Skeletal muscle cell (primary cell): ENCODE data around the gene NEU1.
"Not testable (repeated sequence)": the region's sequence is repeated elsewhere in the genome, so short reads cannot be mapped to it uniquely, and the experiment has no call there.

Source experiments
- DNase-seq: peaks from one replicate; pipeline ENCODE4 v3.0.0-alpha.2; 2010; ENCODE audit warnings: low read depth
- H3K4me3 ChIP-seq: 2 replicates; pipeline ENCODE4 v1.5.1; 2011; ENCODE audit warnings: low read depth, mild to moderate bottlenecking, control low read depth, low read length, moderate library complexity

Gene NEU1

DNA sequence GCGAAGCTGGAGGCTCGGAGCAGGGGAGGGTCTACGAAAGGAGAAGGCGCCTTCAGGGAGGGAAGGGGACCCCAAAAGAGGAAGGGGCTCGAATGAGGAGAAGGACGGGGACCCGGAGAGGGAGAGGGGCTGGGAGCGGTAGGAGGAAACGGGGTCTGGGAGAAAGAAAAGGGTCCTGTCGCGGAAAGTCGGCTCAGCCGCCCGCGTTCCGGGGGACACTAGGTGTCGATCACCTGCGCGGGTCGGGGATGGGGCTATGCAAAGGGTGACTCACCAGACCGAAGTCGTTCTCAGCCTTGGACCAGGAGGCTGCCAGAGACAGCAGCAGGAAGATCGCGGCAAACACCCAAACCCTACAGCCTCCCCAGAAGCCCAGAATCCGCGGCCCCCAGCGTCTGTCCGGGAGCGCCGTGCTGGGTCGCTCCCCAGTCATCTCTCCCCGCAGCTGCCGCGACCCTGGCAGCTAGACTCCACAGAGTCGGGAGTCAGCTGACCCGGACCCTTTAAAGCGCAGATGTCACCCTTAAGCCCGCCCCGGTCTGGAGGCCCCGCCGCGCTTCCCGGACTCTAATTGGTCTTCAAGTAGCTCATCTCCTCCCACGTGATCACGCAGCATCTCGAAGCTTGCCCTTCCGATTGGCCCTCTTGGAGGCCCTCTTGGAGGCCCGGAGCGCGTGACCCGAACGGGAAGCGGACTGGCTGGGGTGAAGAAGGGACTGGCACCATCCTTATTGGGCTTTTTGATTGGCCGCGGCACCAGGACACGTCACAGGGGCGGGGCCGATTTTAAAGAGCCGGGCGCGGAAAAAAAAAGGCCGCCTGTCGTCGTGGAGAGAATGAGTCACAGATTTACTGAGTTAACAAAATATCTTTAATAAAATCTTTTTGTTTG lies at the start of gene NEU1:
Gene NEU1 (minus strand): TSS at position 478 of the 892 bp plus-strand sequence. CDS start 45 bp downstream, at position 433.
- DNase-seq = peak; percentile 100

DNA sequence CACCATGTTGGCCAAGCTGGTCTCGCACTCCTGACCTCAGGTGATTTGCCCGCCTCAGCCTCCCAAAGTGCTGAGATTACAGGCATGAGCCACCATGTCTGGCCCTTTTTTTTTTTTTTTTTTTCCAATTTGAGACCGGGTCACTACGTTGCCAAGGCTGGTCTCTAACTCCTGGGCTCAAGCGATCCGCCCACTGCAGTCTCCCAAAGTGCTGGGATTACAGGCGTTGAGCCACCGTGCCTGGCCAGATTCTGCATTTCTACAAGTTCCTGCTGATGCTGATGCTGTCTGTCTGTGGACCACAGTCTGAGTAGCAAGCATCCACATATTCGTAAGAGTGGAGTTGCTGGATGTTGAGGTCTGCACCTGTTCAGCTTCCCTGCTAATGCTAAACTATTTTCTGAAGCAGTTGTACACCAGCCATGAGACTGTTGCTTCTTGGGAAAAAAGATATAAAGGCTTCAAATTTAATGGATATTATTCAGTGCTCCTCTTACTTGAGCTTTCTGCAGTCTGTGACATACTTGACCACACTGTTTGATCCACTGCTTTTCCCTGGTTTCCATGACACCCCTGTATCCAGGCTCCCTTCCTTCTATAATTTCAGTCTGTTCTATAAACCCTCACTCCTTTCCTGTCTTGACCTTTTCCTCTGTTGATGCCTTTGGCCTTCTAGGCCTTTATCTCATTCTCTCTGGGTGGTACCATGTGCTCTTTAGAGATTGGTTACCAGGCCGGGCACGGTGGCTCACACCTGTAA lies 49.4 kb upstream of the NEU1 start:
- no peak for DNase-seq
- no peak overlapping the region for H3K4me3 ChIP-seq

More for the DNA sequence above, at the start of gene NEU1:
- H3K4me3 ChIP-seq = peak within 1 kb of the TSS; percentile 75

DNA sequence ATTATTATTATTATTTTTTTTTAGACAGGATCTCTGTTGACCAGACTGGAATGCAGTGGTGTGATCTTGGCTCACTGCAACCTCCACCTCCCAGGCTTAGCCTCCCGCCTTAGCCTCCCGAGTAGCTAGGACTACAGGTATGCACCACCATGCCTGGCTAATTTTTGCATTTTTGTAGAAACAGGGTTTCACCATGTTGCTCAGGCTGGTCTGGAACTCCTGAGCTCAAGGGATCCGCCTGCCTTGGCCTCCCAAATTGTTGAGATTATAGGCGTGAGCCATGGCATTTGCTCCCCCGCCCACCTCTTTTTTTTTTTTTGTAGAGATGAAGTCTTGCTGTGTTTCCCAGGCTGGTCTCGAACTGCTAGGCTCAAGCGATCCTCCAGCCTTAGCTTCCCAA lies 46.7 kb upstream of the NEU1 start:
- H3K4me3 ChIP-seq, DNase-seq: not testable (repeated sequence)

DNA sequence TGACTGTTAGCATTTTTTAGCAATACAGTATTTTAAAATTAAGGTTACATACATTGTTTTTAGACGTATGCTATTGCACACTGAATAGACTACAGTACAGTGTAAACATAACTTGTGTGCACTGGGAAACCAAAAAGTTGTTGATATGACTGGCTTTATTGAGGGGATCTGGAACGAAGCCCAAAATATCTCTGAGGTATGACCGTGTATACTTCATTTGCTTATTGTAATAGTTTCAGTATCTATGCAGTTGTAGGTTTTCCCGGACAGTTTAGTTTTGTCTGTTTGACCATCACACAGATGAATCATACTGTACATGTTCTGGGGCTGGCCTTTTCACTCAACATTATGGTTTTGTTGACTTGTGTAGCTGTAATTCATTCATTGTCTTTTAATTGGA lies 46.2 kb upstream of the NEU1 start:
- H3K4me3 ChIP-seq = no peak overlapping the region
- DNase-seq = no peak

DNA sequence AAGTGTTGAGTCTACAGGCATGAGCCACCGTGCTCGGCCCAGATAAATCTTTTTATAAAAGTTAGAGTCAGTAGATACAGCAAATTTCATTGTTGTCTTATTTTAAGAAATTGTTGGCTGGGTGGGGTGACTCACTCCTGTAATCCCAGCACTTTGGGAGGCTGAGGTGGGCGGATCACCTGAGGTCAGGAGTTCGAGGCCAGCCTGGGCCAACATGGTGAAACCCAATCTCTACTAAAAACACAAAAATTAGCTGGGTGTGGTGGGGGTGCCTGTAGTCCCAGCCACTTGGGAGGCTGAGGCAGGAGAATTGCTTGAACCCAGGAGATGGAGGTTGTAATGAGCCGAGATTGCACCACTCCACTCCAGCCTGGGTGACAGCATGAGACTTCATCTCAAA lies 45.6 kb upstream of the NEU1 start:
- not testable (repeated sequence) for H3K4me3 ChIP-seq, DNase-seq

DNA sequence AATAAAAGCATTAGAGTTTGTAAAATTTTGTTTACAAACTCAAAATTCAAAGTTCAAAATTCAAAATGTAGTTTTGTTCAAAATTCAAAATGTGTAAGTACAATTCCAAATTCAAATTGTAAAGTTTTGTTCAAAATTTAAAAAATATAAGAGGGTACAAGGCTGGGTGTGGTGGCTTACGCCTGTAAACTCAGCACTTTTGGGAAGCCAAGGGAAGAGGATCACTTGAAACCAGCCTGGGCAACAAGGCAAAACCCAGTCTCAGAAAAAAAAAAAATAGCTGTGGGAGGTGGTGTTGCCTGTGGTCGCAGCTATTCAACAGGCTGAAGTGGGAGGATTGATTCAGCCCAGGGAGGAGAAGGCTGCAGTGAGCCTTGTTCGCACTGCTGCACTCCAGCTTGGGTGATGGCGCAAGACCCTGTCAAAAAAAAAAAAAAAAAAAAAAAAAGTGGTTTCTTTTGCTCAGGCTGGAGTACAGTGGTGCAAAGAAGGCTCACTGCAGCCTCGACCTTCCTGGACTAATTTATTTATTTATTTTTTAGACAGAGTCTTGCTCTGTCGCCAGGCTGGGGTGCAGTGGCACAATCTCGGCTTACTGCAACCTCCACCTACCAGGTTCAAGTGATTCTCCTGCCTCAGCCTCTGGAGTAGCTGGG lies 44.7 kb upstream of the NEU1 start:
- no peak overlapping the region for H3K4me3 ChIP-seq
- DNase-seq = peak; percentile 66

DNA sequence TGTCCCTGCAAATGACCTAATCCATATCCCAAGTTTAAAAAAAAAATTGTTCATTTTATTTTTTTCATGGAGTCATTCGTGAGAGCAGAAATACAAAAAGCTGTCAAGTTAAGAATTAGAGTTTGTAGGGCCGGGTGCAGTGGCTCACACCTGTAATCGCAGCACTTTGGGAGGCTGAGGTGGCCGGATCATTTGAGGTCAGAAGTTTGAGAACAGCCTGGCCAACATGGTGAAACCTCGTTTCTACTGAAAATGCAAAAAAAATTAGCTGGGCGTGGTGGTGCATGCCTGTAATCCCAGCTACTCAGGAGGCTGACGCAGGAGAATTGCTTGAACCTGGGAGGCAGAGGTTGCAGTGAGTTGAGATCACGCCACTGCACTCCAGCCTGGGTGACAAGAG lies 44.1 kb upstream of the NEU1 start:
- not testable (repeated sequence) for DNase-seq, H3K4me3 ChIP-seq

DNA sequence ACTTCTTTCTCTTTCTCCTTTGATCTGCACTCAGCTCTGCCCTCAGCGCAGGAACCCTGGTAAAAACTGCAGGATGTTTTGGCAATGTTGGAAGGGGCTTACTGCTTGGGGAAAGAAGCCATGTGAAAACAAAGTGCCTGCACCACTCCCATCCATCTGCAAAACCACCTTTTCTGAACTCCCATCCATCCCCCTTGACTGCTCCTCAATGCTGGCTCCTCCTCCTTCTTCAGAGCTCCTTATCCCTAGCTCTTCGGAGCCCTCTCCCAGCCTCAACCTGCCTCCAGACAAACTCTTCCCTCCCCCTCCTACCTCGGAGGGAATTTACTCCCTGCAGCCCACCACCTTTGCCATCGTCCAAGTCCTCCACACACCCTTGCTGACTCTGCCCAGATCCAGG lies 43.5 kb upstream of the NEU1 start:
- DNase-seq = no peak
- H3K4me3 ChIP-seq = no peak overlapping the region

DNA sequence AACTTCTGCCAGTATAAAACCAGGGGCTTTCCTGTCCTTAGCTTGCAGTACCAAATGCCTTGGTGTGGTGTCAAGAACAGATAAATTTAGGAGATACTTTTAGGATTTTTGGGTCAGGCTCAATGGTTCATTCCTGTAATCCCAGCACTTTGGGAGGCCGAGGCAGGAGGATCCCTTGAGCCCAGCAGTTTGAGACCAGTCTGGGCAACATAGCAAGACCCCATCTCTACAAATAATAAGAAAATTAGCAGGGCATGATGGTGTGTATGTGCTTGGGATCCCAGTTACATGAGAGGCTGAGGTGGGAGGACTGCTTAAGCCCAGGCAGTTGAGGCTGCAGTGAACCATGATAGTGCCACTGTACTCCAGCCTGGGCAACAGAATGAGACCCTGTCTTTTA lies 42.4 kb upstream of the NEU1 start:
- H3K4me3 ChIP-seq = no peak overlapping the region
- DNase-seq = no peak

DNA sequence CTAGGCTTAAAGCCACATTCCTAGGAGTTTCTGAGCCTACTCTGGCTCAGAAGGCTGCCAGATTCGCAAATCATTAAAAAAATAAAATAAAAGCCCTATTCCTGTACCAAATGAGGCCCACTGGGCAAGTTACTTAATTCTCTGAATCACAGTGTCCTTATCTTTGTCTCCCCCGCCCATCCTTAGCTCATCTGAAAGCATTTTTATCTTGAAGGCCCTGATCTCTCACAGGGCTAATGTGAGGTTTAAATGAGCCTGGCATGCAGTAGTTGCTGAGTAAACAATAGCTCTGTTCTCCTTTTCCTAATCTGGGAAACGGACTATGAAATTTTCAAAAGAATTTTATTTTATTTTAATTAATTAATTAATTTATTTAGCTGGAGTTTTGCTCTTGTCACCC lies 41.3 kb upstream of the NEU1 start:
- H3K4me3 ChIP-seq = no peak overlapping the region
- no peak for DNase-seq

DNA sequence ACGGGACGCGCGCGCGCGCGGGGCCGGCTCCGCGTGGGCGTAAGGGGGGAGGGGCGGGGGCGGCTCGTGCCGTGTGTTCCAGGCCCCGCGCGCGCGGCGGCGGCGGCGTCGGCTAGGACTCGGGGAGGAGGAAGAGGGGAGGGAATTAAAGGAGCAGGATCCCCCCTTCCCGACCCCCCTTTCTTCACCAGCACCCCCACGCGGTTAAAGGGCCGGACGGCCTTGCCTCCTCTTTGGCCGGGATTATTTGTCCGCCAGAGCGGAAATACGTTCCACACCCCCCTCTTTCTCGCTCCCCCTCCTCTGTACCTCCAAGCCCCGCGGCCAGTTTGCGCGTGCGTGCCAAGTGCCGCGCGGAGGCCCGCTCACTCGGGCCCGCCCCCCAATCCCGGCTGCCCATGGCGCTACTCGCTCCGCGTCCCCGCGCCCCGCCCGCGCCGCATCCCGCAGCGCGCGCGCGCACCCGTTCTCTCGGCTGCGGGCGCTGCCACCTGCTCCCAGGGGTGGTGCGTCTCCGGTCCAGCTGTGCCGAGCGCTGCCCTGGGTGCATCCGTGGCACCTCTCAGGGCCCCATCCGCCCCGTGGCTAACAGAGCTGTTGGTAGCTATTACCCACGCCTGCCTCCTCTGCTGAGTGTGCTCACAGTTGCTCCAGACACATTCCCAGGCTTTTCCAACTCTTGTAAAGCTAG lies 39.5 kb upstream of the NEU1 start, which contains the start of gene ZBTB12:
Gene ZBTB12 (minus strand): TSS at position 134 of the 691 bp plus-strand sequence. CDS start 781 bp downstream, outside the sequence.
- DNase-seq = peak; percentile 92
- H3K4me3 ChIP-seq = peak within 1 kb of the TSS; percentile 60

DNA sequence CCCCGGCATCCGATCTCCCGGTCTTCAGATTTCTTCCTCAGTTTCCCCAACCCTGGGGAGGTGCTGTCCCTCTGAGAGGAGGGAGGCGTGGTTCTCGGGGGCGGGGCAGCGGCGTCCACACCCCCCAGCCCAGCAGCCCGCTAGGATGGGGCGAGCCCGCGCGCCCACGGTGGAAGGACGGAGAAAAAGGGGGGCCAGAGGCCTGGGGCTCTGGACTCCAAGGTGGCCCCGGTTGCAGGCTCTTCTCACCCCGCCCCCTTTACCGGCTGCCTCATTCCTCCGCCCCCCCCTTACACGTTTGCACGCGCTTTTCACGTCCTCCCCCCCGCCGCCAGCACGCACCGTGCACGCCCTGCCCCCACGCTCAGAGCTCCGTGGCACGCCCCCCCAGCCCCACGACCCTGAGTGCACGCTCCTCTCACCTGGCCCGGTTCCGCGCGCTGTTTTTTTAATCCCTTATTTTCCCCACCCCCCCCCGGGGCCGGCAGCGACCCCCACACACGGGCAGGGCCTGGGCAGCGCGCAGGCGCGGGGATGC lies 38.9 kb upstream of the NEU1 start:
- no peak for DNase-seq
- H3K4me3 ChIP-seq = peak overlapping the region; percentile 60

DNA sequence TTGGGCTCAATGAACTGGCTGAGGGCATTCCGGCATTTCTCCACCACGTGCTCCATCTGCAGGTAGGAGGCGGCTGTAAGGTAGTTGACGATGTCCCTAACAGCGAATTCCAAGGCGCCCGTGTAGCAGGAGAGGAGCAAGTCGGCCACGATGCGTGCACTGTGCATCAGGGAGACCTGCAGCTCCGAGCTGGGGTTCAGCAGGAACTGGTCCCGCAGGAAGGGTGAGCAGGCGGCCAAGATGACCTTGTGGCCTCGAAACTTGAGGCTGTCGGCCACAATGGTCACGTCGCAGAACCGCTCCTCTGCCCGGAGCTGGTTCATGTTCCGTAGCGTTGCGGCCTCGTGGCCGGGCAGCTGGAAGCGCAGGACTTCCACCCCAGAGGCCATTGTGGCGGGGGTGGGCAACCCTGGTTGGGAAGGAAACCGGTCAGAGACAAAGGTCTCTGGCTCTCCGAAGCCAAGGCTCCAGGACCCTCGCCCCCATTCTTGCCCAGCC lies 38.3 kb upstream of the NEU1 start:
- H3K4me3 ChIP-seq = peak overlapping the region; percentile 60
- DNase-seq = no peak

DNA sequence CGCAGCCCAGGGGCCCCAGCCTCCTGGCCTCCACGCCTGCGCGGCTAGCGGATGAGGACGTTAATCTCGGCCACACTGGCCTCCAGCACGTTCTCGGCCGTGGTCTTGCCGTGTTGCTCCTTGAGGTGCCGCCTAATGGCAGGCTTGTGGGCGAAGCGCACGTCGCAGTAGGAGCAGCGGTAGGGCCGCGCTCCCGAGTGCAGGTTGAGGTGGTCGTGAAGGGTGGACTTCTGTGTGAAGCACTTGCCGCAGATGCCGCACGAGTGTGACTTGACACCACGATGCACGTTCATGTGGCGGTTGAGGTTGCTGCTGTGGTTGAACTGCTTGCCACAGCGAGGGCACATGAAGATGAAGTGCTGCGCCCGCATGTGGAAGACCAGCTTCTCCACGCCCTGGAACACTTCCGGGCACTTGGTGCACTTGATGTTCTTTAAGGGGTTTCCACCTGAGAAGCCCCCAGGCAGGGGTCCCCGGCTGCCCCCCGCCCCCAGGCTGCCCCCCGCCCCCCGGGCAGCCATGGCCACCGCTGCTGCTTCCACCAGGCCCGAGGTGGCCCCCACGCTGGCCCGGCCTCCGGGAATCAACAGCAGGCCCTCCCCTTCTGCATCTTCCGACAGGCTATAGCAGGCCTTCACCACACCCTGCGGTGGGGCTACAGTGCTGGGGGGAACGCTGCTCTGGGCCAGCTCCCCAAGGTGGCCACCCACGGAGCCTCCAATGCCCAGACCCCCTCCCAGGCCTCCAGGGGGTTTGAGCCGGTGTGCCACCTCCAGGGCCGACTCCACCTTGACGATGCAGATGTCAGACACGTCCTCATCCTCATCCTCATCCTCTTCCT lies 37.5 kb upstream of the NEU1 start:
- DNase-seq = no peak
- H3K4me3 ChIP-seq = no peak overlapping the region

DNA sequence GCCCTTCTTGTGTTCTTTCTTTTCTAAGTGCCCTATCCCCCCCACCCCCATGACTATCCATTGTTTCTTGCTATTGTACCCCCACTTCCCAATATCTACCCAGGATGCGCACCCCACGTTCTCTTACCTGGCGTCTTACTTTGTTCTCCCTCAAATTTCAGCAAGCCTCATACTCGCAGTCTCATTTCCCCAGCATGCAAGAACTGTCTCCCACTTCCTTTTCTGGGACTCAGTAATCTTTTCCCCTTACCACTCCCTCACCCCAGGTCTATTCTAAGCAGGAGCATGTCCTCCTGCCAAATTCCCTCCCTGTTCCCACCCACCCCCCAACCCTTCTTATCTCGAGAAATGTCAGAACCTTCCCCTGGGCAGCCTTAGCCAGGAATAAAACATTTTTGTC lies 36.6 kb upstream of the NEU1 start:
- no peak for DNase-seq
- H3K4me3 ChIP-seq = no peak overlapping the region

DNA sequence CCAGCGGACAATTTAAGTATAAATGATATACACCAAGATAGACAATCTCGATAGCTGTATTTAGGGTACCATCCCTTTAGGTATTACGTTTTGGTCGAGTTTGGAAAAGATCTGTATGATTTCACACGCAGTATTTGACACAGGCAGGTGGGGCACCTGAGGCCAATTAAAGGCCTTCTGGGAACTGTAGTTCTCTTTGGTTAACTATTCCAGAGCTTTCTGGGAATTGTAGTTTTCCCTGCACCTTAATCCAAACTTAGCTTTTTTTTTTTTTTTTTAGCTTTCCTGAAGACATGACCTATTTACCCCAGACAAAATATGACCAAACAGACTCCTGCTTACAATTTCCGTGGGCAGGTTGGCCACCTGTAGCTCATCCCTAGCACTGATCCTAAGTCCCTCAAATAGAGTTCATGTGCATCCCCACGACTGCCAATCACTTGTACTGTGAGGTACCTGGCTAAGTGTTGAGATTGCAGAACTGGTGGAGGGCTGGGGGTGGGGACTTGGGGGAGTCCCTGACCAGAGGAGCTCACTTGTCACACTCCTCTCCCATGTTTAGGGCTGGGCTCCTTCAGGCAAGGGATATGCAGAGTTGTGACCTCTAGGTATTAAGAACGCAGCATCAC lies 35.9 kb upstream of the NEU1 start:
- DNase-seq = no peak
- H3K4me3 ChIP-seq = peak overlapping the region; percentile 77

DNA sequence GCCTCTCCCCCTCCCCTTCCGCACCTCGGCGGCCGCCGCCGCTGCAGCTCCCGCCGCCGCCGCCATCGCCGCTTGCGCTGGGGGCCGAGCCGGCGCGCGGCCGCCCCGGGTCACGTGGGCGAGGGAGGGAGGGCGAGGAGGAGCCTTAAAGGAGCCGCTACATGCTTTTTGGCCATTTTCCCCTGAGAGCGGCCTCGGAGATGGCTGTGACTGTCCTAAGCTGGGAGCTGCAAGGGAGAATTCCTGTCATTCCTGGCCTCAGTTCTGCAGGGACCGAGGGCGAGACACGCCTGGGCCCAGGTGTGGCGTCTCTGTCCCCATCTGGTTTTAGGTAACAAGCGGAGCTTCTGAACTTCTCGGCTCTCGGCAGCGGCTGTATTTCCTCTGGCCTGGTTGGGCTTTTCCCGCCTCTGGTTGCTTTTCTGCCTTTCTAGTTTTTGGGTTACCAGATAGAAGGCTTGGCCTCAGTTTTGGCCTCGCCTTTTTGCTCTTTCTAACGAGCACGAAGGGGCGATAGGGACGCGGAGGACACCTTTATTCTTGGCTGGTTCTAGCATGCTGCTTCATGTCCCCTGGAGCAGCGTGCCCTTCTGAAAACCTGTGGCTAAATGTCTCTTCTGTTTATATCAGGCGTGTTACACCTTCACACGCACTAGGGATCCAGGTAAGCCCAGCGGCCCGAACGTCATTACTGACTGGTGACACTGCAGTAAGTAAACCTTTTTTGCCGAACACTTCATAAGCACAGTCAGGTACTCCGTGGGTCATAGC lies 35.2 kb upstream of the NEU1 start, which contains the start of gene EHMT2:
Gene EHMT2 (minus strand): TSS at position 87 of the 771 bp plus-strand sequence. CDS start 21 bp downstream, at position 66.
- peak within 1 kb of the TSS; percentile 77 for H3K4me3 ChIP-seq
- no peak for DNase-seq
